Activated naive CD4-positive, alpha-beta T cell treated with anti-CD3 and anti-CD28 coated beads, Interleukin-2, amount 50 U/mL, for 24 hours (primary cell): ENCODE measurements around the gene DSCAM.
"Not testable (repeated sequence)": the region's sequence is repeated elsewhere in the genome, so short reads cannot be mapped to it uniquely, and the experiment has no call there.

ENCODE experiments used
- H3K27ac Mint-ChIP-seq: one replicate; pipeline ENCODE4 v1.8.0; 2021; ENCODE audit warnings: mild to moderate bottlenecking, mixed read lengths
- H3K27me3 Mint-ChIP-seq: one replicate; pipeline ENCODE4 v1.8.0; 2021; ENCODE audit warnings: mixed read lengths
- H3K36me3 Mint-ChIP-seq: one replicate; pipeline ENCODE4 v1.8.0; 2021; ENCODE audit warnings: mixed read lengths
- H3K4me1 Mint-ChIP-seq: one replicate; pipeline ENCODE4 v1.8.0; 2021; ENCODE audit warnings: mixed read lengths
- H3K4me3 Mint-ChIP-seq: one replicate; pipeline ENCODE4 v1.8.0; 2021; ENCODE audit warnings: mild to moderate bottlenecking, mixed read lengths
- H3K9me3 Mint-ChIP-seq: one replicate; pipeline ENCODE4 v1.8.0; 2021; ENCODE audit warnings: mixed read lengths

Gene DSCAM

DNA sequence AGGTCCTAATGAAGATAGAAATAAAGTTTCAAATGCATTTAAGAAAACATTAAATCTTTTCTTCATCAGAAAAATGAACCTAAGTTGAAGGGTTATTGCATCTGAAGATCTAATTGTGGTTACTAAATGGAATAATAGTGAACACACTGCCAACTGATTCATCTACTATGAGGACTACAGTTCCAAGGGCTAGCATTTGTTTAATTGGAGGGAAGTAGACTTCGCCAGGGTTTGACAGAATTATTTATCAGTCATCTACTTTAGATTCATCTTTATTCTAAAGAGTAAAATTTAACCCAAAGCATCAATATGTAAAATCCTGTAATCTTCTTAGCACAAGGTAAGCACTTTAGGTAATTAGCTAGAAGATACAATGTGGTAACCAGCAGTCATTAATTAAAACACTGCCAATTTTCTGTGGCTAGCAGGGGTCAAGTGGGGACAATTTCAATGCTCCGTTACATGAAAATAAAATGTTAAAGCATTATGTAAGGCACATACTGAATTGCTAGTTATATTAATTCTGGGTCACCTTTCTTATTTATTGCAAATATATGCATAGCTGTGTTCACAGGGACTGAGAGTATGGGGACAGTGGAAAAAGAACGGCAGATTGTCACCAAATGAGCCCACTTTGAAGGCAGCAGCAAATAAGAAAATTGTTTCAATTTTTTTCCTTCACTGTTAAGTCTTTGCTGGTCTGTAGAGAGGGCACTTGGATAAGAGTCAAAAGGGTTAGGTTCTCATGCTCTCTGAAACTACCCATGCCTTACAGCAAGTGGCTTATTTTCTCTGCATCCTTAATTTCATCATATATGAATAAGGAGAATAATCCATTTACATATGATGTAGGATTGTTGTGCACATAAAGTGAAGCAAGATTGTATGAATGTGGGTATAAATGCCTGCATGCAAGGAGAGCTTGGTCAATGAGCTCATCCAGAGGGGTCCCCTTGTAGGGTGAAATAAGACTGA lies 563.8 kb downstream of the DSCAM start:
- Mint-ChIP-seq H3K27ac (no peak overlapping the region), H3K36me3 (peaks cover 2% of the 10 kb centered on the region), H3K4me1 (no peaks in the 10 kb centered on the region), H3K27me3 (no peaks in the 10 kb centered on the region), H3K9me3 (peaks cover 6% of the 10 kb centered on the region), H3K4me3 (no peak overlapping the region)

DNA sequence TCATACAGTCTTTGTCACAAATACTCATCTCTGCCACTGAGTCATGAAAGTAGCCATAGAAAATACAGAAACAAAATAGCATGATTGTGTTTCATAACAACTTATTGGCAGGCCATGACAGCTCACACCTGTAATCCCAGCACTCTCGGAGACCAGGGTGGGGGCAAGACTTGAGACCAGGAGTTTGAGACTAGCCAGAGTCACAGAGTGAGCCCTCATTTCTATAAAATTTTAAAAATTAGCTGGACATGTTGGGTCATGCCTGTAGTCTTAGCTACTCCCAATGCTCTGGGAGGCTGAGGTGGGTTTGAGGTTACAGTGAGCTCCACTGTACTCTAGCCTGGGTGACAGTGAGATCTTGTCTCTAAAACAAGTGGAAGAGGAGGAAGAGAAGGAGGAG lies 568.6 kb downstream of the DSCAM start:
- Mint-ChIP-seq H3K9me3 (no peaks in the 10 kb centered on the region), H3K36me3 (no peaks in the 10 kb centered on the region), H3K4me3 (no peak overlapping the region), H3K27me3 (no peaks in the 10 kb centered on the region), H3K4me1 (no peaks in the 10 kb centered on the region), H3K27ac (no peak overlapping the region)

DNA sequence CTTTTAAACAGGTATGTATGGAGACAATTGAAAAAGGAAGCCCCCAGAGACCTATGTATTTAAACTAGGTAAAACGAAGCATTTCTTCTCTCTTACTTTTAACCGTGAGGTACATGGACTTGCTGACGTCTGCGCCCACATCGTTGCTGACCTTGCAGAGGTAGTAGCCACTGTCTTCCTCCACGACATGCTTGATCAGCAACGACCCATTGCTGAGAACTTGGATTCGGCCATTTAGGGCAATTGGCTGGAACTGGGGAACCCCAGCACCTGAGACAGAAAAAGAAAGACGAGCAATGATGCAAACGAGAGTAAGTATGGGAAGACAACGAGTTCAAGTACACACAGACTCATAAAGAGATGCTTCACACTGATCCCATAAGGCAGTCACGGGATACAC lies 571.0 kb downstream of the DSCAM start:
- H3K27me3 Mint-ChIP-seq, result no peaks in the 10 kb centered on the region
- H3K4me3 Mint-ChIP-seq, result no peak overlapping the region
- no peaks in the 10 kb centered on the region for H3K9me3 Mint-ChIP-seq
- H3K4me1 Mint-ChIP-seq, result no peaks in the 10 kb centered on the region
- no peak overlapping the region for H3K27ac Mint-ChIP-seq
- H3K36me3 Mint-ChIP-seq, result no peaks in the 10 kb centered on the region

DNA sequence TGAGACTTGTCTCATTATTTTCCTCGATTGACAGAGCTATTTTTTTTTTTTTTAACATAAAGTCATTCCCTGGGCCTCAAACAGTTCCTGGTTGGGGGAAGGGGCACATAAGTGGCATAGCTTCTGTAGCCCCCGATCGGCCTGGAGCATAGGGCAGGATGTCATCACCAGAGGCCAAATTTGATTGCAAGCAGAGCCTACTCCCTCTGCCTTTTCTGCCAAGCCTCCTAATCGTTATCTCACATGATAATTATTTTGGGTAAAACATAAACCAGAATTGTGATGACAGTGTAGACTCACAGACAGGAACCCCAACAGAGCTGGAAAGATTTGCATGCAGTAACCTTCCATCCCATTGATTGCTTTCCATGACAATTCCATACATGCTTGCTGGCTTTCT lies 574.9 kb downstream of the DSCAM start:
- no peaks in the 10 kb centered on the region for H3K36me3 Mint-ChIP-seq
- no peaks in the 10 kb centered on the region for H3K27me3 Mint-ChIP-seq
- H3K4me3 Mint-ChIP-seq, result no peak overlapping the region
- no peak overlapping the region for H3K27ac Mint-ChIP-seq
- no peaks in the 10 kb centered on the region for H3K9me3 Mint-ChIP-seq
- no peaks in the 10 kb centered on the region for H3K4me1 Mint-ChIP-seq

DNA sequence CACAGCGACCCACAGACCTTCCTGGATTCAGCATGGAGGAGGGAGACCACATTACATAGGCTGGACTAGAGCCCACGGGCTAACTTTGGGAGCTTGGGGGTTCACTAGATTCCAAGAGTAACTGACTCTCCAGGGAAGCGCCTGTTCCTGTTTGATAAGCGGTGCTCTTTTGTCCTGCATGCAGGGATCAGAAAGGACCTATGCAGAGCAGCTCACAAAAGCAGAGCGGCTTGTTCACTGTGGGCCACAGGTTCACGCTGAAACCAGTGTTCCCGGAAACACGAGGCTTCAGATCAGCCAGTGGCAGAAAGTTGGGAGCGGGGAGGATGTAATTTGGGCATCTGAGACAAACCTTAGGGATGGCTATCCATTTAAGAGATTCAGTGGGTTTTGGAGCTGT lies 575.8 kb downstream of the DSCAM start:
- Mint-ChIP-seq H3K9me3 (no peaks in the 10 kb centered on the region), H3K4me3 (no peak overlapping the region), H3K36me3 (no peaks in the 10 kb centered on the region), H3K27me3 (no peaks in the 10 kb centered on the region), H3K4me1 (no peaks in the 10 kb centered on the region), H3K27ac (no peak overlapping the region)

DNA sequence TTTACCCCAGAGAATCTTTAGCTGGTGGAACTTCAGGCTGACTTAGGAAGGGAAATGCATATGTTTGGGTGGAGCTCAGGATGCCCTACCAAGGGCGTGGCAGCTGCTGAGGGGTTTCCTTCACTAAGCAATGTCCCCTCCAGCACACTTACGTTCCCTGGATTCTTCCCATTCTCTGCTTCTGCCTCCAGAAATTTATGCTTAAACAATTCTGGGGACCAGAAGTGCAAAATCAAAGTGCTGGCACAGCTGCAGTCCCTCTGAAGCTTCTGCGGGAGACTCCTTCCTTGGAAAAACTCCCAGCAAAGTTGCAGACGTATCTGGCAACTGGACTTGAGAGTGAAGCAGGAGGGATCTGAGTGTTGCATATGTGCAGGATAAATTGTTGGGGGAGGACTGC lies 576.9 kb downstream of the DSCAM start:
- no peak overlapping the region for H3K4me3 Mint-ChIP-seq
- H3K27me3 Mint-ChIP-seq, result no peaks in the 10 kb centered on the region
- no peaks in the 10 kb centered on the region for H3K9me3 Mint-ChIP-seq
- H3K4me1 Mint-ChIP-seq, result no peaks in the 10 kb centered on the region
- H3K36me3 Mint-ChIP-seq, result no peaks in the 10 kb centered on the region
- H3K27ac Mint-ChIP-seq, result no peak overlapping the region

DNA sequence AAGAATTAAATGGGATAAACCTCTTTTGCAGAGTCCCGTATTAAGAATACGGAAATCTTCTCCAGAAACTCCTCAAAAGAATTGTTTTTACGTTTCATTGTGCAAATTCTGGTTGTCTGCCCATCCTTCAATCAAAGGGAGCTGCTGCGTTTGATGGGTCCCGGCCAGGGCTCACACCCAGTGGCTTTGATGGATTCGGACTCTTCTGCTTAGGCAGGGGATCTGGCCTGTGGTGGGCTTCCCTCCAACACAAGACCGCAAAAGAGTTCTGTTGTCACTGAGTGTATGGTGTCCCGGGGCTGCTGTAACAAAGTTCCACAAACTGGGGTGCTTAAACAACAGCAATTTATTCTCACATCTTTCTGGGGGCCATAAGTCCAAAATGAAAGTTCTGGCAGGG lies 577.7 kb downstream of the DSCAM start:
- Mint-ChIP-seq H3K9me3 (no peaks in the 10 kb centered on the region), H3K36me3 (no peaks in the 10 kb centered on the region), H3K4me1 (no peaks in the 10 kb centered on the region), H3K27me3 (no peaks in the 10 kb centered on the region), H3K4me3 (no peak overlapping the region), H3K27ac (no peak overlapping the region)

DNA sequence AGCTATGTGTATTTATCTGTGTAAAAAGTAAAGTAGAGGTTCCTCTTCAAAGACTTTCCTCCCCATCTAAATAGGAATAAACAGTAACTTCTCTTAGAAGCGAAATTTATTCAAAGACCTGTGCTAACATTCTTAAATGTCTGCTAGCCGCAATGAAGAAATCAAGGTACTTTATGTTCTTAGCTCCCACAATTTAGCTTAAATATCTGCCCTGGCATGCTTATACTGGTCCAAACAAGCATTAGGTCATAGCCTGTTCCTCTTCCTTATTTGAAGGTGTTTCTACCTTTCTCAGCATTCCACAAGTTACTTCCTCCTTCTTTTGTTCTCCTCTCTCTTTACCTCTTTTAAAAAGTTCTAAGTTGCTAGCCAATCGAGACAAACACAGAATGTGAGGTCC lies 588.5 kb downstream of the DSCAM start:
- not testable (repeated sequence) for H3K9me3 Mint-ChIP-seq, H3K27ac Mint-ChIP-seq, H3K36me3 Mint-ChIP-seq, H3K4me3 Mint-ChIP-seq, H3K27me3 Mint-ChIP-seq, H3K4me1 Mint-ChIP-seq

DNA sequence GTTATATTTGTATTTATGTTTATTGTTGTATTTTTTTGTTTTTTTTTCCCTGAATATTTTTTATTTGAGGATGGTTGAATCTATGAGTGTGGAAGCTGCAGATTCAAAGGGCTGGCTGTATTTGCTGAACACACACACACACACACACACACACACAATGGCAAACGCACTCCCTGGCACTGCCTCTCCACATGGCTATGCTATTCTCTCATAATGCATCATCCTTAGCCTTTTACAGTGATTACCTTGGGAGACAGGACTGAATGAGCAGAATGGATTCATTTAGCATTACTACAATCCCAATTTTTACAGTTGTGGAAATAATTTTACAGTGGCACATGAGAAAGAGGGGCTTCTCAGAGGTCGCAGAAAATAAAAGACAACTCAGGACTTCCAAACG lies 589.6 kb downstream of the DSCAM start:
- no peak overlapping the region for H3K27ac Mint-ChIP-seq
- no peaks in the 10 kb centered on the region for H3K4me1 Mint-ChIP-seq
- H3K36me3 Mint-ChIP-seq, result no peaks in the 10 kb centered on the region
- no peak overlapping the region for H3K4me3 Mint-ChIP-seq
- H3K27me3 Mint-ChIP-seq, result no peaks in the 10 kb centered on the region
- H3K9me3 Mint-ChIP-seq, result peaks cover 4% of the 10 kb centered on the region

DNA sequence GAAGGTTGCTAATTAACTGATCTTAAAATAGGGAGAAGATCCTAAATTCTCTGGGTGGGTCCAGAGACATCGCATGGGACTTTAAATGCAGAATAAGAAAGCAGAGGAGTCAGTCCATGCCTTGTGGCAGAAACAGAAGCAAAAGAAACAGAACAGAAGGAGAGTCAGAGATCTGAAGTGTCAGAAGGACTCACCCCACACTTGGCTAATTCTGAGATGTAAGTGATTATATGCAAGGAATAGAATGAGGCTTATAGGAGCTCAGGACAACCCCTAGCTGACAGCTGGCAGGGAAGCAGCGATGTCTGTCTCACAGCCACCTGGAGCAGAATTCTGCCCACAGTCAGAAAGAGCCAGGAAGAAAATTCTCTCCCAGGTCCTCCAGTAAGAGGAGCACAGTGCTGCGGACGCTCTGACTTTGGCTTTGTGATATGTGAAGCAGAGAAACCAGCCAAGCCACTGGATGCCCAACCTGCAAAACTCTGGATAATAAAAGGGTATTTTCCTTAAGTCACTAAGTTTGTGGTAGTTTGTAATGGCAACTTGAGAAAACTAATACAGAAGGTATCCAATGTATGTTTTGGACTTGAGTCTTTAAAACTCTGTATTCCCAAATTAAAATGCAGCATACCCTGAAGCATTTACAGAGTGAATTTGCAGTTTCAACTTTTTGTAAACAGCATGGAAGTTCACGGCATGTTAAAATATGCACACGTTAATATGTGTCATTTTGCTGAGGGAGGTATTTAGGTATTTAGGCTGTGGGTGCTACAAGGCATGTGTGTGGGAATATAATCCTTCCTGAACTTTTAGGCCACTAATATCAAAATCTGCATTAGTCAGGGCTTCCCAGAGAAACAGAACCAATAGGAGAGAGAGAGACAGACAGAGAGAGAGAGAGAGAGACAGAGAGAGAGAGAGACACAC lies 591.2 kb downstream of the DSCAM start:
- no peak overlapping the region for H3K27ac Mint-ChIP-seq
- H3K9me3 Mint-ChIP-seq, result peaks cover 4% of the 10 kb centered on the region
- no peak overlapping the region for H3K4me3 Mint-ChIP-seq
- H3K36me3 Mint-ChIP-seq, result no peaks in the 10 kb centered on the region
- no peaks in the 10 kb centered on the region for H3K4me1 Mint-ChIP-seq
- H3K27me3 Mint-ChIP-seq, result no peaks in the 10 kb centered on the region

DNA sequence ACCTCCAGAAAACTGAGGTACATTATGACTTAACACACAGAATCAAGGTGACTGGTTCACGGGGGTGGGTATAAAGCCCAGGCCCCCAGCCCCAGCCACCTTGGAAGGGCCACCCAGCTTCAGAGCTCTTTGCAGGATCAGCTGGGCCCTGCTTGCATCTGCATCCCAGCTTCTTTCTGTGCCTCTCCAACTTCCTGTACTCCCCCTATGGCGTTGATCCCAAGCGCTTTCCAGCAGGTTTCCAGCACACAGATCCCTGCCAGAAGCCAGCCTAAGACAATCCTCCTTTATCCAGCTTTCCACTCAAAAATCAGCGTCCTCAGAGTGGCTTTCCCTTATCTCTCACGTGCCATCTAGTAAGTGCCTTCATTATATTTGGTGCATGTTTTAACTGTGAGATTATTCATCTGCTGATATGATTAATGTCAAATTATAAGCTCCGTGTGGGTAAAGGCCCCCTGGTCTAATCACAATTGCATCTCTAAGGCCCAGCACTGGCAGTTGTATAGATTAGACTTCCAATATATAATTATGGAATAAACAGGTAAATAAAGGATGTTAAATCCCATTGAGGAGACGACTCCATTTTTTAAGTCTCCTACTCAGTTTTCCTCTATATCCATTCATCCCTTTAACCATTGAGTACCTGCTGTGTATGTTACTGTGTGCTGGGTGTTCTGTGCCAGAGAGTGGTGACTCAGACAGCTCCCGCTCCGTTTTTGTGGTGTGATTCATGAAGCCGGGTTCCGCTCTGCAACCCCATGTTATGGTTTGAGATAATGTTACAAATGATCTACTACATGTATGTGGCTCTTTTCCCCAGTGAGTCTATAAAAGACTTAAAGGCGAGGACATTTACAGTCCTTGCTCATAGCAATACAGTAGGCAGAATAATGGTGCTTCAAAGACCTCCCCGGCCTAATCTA lies 592.2 kb downstream of the DSCAM start:
- Mint-ChIP-seq H3K9me3 (no peaks in the 10 kb centered on the region), H3K27ac (no peak overlapping the region), H3K4me1 (no peaks in the 10 kb centered on the region), H3K36me3 (no peaks in the 10 kb centered on the region), H3K27me3 (no peaks in the 10 kb centered on the region), H3K4me3 (no peak overlapping the region)

DNA sequence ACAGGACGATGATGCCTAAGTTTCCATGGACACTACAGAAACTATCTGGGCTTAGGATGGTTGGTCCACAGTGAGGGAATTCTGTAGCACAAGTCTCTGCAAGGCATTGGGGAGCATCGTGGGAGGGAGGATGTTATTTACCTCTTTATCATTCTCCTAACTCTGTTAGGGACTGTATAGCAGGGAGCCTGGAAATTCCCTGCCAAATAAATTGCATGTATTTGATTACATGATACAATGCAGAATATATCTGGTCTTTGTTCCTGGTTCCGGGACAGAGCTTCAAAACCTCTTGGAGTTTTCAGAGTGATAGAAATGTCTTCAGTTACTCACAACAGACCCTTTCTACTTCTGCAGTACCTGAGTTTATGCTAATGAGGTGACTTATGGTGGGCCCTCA lies 593.8 kb downstream of the DSCAM start:
- Mint-ChIP-seq H3K36me3 (no peaks in the 10 kb centered on the region), H3K4me3 (no peak overlapping the region), H3K27me3 (no peaks in the 10 kb centered on the region), H3K4me1 (no peaks in the 10 kb centered on the region), H3K9me3 (peaks cover 8% of the 10 kb centered on the region), H3K27ac (no peak overlapping the region)

DNA sequence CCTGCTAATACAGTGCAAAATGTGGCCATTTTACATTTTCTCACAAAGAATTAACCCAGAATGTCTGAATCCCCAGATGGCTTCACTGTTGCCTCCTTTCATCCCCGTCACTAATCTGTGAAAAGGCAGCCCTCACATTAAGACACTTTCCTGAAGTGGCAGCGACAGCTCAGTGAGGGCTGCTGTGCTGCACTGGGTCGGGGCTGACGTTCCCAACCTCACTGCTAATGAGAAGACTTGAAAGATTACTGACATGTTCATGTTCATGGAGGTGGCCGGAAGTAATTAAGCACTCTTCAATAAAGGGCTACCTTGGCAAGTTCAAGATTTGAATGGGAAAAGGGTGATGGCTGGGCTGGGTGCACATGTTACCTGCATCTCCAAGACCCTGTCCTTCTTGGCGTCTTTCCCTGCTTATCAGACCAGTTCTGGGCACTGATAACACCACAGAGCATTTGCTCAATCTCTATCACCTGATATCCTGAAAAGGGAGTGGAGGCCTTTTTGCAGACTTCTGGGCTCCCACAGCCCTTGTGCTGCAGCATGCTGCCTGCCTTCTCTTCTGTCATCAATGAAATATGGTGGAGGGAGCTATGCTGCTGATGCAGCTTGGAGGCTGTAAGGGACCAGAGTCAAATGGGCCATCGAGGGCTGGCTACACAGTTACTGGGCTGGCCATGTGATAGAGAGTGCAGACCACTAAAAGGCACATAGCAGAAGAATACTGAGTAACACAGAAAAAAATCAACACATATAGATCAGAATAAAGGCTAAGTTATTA lies 596.3 kb downstream of the DSCAM start:
- no peaks in the 10 kb centered on the region for H3K36me3 Mint-ChIP-seq
- peaks cover 9% of the 10 kb centered on the region for H3K9me3 Mint-ChIP-seq
- no peaks in the 10 kb centered on the region for H3K27me3 Mint-ChIP-seq
- H3K4me3 Mint-ChIP-seq, result no peak overlapping the region
- H3K27ac Mint-ChIP-seq, result no peak overlapping the region
- H3K4me1 Mint-ChIP-seq, result no peaks in the 10 kb centered on the region

DNA sequence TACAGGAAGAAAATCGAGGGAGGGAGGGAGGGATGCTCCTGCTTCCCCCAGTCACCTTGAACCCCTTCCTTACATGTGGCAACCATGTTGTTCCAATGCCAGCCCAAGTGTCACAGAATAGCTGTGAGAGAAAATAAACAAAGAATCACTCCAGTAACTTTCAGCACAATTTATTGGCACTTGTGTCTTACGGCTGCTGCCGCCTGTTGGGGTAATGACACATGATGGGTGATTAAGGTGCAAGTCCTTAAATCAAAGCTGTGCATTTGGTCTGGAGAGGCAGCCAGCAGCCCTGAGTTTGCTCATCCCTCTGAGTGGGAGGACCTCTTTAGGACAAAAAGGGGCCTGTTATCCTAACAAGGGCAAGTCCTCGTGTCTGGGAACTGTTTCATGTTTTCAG lies 602.0 kb downstream of the DSCAM start:
- no peak overlapping the region for H3K4me3 Mint-ChIP-seq
- peaks cover 9% of the 10 kb centered on the region for H3K9me3 Mint-ChIP-seq
- H3K27me3 Mint-ChIP-seq, result no peaks in the 10 kb centered on the region
- H3K36me3 Mint-ChIP-seq, result no peaks in the 10 kb centered on the region
- no peaks in the 10 kb centered on the region for H3K4me1 Mint-ChIP-seq
- no peak overlapping the region for H3K27ac Mint-ChIP-seq

DNA sequence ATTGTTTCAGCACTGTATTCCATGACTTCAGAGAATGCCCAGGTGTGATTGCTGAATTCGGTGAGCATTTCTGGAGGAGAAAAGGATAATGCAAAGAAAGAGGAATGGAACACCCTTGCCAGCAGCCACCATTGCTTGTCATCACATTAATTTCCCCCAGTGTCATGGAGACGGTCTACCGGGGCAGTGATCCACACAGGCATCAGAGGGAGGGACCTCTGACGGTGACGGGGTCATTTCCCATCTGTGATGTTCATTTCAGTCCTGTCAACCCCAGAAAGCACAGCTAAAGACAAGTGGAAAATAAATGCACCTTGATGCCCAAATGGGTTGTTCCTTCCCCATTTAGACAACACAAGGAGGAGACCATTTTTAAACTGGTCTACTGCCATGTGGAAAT lies 603.3 kb downstream of the DSCAM start:
- peaks cover 7% of the 10 kb centered on the region for H3K9me3 Mint-ChIP-seq
- no peak overlapping the region for H3K27ac Mint-ChIP-seq
- H3K4me3 Mint-ChIP-seq, result no peak overlapping the region
- no peaks in the 10 kb centered on the region for H3K4me1 Mint-ChIP-seq
- no peaks in the 10 kb centered on the region for H3K27me3 Mint-ChIP-seq
- H3K36me3 Mint-ChIP-seq, result no peaks in the 10 kb centered on the region
